ENCODE measurements around the gene BCL2.

BCL2 gene

DNA sequence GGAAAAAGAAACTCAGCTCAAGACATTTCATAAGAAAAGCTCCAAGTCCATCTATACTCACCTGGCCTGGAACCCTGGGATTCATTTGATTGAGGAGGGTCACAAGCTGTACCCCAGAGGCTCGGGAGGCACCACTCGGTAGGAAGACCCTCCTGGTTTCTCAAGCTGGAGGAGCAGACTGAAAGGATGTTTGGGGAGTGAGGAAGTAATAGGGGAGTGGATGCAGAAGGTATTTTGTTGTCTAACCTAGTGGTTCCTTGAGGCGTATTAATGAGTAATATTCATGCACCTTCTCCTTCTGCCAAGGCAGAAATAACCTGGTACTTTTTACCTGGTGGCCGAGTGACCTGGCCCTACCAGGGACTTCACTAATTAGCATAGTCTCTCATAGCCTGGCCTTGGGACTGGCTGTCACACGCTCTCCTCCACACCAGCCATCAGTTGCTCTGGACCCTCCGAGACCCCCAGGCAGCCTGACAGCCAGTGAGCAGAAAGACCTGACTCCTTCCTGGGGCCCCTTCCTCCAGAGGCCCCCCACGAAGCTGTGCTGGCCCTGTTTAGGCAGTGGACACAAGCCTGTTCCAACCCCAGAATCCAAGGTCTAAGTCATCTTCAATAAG lies 161.4 kb downstream of the BCL2 start:
- DNase-seq (ENCODE audit: low read depth, low spot score): no peak
- no CpG with 5 or more reads among the region's 7 CpGs for WGBS (ENCODE audit: insufficient coverage, insufficient read length)
- Histone ChIP-seq H3K36me3 (ENCODE audit: control insufficient read depth, insufficient read depth, low read length) (no peaks in the 10 kb centered on the region), H3K27me3 (ENCODE audit: control insufficient read depth, insufficient read depth, low read length) (no peaks in the 10 kb centered on the region), H3K9me3 (ENCODE audit: control insufficient read depth, insufficient read depth, low read length) (no peaks in the 10 kb centered on the region), H3K4me1 (ENCODE audit: control insufficient read depth, insufficient read depth, low read length) (0 out of 2 replicates have a peak, but pooled peaks cover 3% of the 10 kb centered on the region), H3K4me3 (ENCODE audit: low read length) (no peak overlapping the region), H3K27ac (ENCODE audit: low read length) (no peak overlapping the region)

DNA sequence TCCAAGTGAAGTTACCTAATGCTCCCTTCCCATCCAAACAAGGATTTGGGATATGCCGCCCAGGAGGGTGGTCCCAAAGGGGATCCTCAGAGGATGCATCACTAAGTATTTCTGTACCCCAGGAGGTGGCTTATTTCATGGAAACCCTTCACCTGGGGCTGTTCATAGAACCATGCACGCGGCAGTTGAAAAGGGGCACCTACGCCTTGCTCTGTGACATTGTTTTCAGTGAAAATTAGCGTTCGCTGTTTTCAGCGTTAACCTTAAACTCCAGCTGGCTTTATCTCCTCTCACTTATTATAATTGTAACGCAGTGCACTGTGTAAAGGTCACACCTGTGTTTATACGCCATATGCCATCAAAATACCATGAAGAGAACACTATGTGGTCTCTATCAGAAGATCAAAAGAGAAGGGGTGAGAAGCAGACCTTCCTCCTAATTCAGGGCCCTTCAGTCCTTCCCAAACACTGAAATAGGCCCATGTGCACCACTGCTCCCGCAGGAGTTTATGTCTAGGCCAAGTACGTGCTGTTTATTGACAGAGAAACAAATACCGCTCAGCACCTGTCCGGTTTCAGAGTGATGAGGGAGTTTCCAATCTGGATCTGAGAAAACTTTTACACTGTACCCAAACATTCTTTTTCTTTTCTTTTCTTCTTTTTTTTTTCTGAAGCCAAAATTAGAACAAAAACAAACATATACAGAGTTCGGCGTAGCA lies 162.1 kb downstream of the BCL2 start:
- Histone ChIP-seq H3K4me1 (ENCODE audit: control insufficient read depth, insufficient read depth, low read length) (0 out of 2 replicates have a peak, but pooled peaks cover 3% of the 10 kb centered on the region), H3K27ac (ENCODE audit: low read length) (no peak overlapping the region), H3K9me3 (ENCODE audit: control insufficient read depth, insufficient read depth, low read length) (no peaks in the 10 kb centered on the region), H3K4me3 (ENCODE audit: low read length) (no peak overlapping the region), H3K27me3 (ENCODE audit: control insufficient read depth, insufficient read depth, low read length) (no peaks in the 10 kb centered on the region), H3K36me3 (ENCODE audit: control insufficient read depth, insufficient read depth, low read length) (no peaks in the 10 kb centered on the region)
- DNase-seq (ENCODE audit: low read depth, low spot score): no peak
- WGBS (ENCODE audit: insufficient coverage, insufficient read length): no CpG with 5 or more reads among the region's 15 CpGs

DNA sequence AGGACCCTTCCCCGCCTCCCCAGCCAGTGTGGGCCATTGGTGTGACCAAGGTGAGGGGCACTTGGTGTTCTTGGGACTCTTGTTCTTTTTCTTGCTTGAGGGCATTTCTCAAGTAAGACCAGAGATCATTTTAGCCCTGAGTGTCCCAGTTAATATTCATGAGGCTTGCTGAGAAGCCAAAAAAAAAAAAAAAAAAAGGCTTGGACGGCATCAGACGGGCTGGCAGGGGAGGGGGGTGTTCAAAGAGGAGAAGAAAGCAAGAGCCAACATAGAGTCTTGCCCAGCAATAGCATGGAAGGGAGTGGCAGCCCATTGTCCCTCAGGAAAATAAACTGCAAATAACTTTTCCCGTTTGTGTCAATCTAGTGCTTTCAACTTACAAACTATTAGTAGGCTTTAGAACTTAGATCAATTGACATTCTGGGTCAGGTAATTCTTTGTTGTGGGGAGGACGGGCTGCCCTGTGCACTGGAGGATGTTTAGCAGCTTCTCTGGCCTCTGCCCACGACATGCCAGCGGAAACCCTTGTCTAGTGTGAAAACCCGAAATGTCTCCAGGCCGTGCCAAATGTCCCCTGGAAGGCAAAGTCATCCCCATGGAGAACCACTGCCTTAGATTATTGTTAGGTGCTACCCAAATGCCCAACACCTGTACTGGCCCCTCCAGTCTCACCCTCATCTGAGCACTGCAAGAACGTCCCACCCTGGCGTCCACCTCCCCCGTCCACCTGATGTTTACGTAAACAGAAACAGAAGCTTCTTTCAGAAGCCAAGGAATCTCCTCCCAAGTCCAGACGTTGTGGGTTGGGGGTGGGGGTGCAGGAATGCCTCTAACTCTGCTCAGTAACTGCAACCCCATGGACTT lies 163.4 kb downstream of the BCL2 start:
- Histone ChIP-seq H3K27ac (ENCODE audit: low read length) (no peak overlapping the region), H3K9me3 (ENCODE audit: control insufficient read depth, insufficient read depth, low read length) (no peaks in the 10 kb centered on the region), H3K27me3 (ENCODE audit: control insufficient read depth, insufficient read depth, low read length) (no peaks in the 10 kb centered on the region), H3K4me1 (ENCODE audit: control insufficient read depth, insufficient read depth, low read length) (0 out of 2 replicates have a peak, but pooled peaks cover 3% of the 10 kb centered on the region), H3K36me3 (ENCODE audit: control insufficient read depth, insufficient read depth, low read length) (no peaks in the 10 kb centered on the region), H3K4me3 (ENCODE audit: low read length) (no peak overlapping the region)
- no peak for DNase-seq (ENCODE audit: low read depth, low spot score)
- WGBS (ENCODE audit: insufficient coverage, insufficient read length): no CpG with 5 or more reads among the region's 14 CpGs

DNA sequence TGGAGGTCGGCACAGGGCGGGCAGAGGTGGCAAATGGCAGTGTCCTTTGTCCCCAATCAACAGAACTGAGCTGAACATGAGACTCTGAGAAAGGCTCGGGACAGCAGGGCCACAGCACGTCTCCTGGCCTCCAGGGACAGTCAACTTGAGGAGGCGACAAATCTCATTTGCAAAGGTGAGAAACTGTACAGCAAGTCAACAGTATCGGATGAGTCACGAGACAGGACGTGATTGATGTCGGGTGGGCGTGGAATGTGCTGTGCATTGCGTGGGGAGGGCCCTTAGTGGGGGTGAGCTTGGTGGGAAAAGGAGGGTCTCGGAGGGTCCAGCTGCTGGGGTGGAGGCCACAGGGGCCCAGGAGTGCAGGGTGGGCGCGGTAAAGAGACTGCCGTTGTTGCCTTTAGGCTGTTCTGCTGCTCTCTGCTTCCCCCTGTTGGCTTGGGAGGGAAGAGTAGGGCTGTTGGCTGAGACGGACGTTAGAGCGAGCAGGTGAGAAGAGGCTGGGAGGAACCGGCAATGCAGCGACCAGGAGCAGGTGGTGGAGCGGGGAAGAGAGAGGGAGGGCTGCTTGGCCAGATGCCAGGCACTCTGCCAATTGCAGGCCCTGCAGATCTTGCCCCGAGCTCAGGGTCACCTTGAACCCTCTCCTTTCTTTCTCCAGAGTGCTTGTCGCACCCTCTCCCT lies 164.3 kb downstream of the BCL2 start:
- no peak overlapping the region for H3K4me3 ChIP-seq (ENCODE audit: low read length)
- H3K36me3 ChIP-seq (ENCODE audit: control insufficient read depth, insufficient read depth, low read length): no peaks in the 10 kb centered on the region
- H3K9me3 ChIP-seq (ENCODE audit: control insufficient read depth, insufficient read depth, low read length): no peaks in the 10 kb centered on the region
- 0 out of 2 replicates have a peak, but pooled peaks cover 3% of the 10 kb centered on the region for H3K4me1 ChIP-seq (ENCODE audit: control insufficient read depth, insufficient read depth, low read length)
- peak; percentile 83 for DNase-seq (ENCODE audit: low read depth, low spot score)
- no peaks in the 10 kb centered on the region for H3K27me3 ChIP-seq (ENCODE audit: control insufficient read depth, insufficient read depth, low read length)
- no CpG with 5 or more reads among the region's 23 CpGs for WGBS (ENCODE audit: insufficient coverage, insufficient read length)
- no peak overlapping the region for H3K27ac ChIP-seq (ENCODE audit: low read length)

DNA sequence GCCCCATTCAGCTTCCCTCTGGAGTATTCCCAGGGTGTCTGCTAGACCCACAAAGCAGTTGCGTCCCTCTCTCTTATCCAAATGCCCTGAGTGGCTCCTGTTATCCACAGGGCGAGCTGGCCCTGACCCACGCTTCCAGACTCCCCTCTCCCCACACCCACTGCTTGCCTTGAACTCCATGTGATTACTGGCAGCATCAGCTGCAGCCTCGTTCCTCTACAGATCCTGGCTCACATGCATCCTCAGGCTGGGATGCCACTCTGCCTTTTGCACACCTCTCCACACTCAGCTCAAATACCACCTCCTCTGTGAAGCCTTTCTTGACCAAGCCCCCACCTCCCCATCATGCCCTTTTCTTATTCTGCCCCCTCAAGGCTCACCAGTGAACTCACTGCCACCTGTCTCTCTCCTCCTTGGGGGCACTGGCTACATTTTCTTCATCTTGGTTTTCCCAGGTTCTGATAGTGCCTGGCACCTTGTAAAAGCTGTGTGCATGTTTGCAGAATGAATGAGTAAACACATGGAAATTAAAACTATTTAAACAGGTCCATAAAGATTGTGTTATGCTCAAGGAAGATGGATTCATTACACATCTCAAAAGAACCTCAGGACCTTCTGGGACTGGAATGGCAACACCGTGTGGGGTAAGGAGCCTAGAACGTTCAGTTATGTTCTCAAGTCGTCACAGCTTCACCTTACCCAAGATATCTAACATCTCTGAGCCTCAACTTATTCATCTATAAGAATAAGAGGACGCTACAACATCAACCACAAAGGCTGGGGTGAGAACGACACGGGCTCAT lies 165.0 kb downstream of the BCL2 start:
- H3K27me3 ChIP-seq (ENCODE audit: control insufficient read depth, insufficient read depth, low read length): no peaks in the 10 kb centered on the region
- no peak overlapping the region for H3K4me3 ChIP-seq (ENCODE audit: low read length)
- no peak for DNase-seq (ENCODE audit: low read depth, low spot score)
- no peaks in the 10 kb centered on the region for H3K36me3 ChIP-seq (ENCODE audit: control insufficient read depth, insufficient read depth, low read length)
- no CpG with 5 or more reads among the region's 10 CpGs for WGBS (ENCODE audit: insufficient coverage, insufficient read length)
- H3K9me3 ChIP-seq (ENCODE audit: control insufficient read depth, insufficient read depth, low read length): no peaks in the 10 kb centered on the region
- H3K27ac ChIP-seq (ENCODE audit: low read length): no peak overlapping the region
- 0 out of 2 replicates have a peak, but pooled peaks cover 3% of the 10 kb centered on the region for H3K4me1 ChIP-seq (ENCODE audit: control insufficient read depth, insufficient read depth, low read length)

DNA sequence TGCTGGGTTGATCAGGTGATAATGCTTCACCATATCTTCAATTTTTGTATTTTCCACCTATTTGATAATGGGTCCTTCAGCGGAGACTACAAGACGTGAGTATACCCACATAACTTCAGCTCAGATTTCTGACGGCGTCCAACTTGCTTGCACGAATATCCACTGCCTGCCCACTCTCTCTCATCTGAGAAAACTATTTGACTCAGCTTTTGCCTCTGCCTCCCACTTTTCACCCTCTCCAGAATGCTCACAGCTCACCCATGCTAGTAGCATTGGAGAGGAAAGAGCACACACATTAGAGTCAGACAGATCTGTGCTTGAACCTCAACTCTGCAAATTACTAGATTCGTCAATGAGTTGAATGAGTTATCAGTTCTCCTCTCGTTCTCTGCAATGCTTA lies 166.8 kb downstream of the BCL2 start:
- 0 out of 2 replicates have a peak, but pooled peaks cover 3% of the 10 kb centered on the region for H3K4me1 ChIP-seq (ENCODE audit: control insufficient read depth, insufficient read depth, low read length)
- no peak overlapping the region for H3K4me3 ChIP-seq (ENCODE audit: low read length)
- no peak for DNase-seq (ENCODE audit: low read depth, low spot score)

DNA sequence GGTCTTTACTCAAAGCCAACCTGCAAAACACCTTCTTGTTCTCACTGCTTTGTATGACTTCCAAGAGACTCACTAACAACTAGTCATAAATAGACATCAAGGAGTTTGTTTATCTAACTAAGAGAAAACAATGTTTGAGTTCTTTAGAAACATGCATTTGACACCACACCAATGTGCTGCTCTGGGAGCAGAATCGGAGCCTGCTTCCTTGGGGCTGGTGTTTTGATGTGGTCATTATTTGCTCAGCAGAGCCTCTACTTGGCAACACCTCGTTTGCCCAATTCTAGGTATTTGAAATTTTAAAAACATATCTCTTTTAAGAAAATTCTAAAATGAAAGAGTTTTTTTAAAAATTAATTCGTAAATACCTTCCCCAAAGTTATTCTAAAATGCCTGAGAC lies 167.5 kb downstream of the BCL2 start:
- H3K4me3 ChIP-seq (ENCODE audit: low read length): no peak overlapping the region
- no CpG with 5 or more reads among the region's 3 CpGs for WGBS (ENCODE audit: insufficient coverage, insufficient read length)
- 0 out of 2 replicates have a peak, but pooled peaks cover 3% of the 10 kb centered on the region for H3K4me1 ChIP-seq (ENCODE audit: control insufficient read depth, insufficient read depth, low read length)
- H3K9me3 ChIP-seq (ENCODE audit: control insufficient read depth, insufficient read depth, low read length): no peaks in the 10 kb centered on the region
- H3K27me3 ChIP-seq (ENCODE audit: control insufficient read depth, insufficient read depth, low read length): no peaks in the 10 kb centered on the region
- H3K36me3 ChIP-seq (ENCODE audit: control insufficient read depth, insufficient read depth, low read length): no peaks in the 10 kb centered on the region
- H3K27ac ChIP-seq (ENCODE audit: low read length): no peak overlapping the region
- DNase-seq (ENCODE audit: low read depth, low spot score): no peak

More for the DNA sequence above, 166.8 kb downstream of the BCL2 start:
- WGBS (ENCODE audit: insufficient coverage, insufficient read length): no CpG with 5 or more reads among the region's 7 CpGs
- H3K27me3 ChIP-seq (ENCODE audit: control insufficient read depth, insufficient read depth, low read length): no peaks in the 10 kb centered on the region
- no peaks in the 10 kb centered on the region for H3K9me3 ChIP-seq (ENCODE audit: control insufficient read depth, insufficient read depth, low read length)
- no peak overlapping the region for H3K27ac ChIP-seq (ENCODE audit: low read length)
- H3K36me3 ChIP-seq (ENCODE audit: control insufficient read depth, insufficient read depth, low read length): no peaks in the 10 kb centered on the region

DNA sequence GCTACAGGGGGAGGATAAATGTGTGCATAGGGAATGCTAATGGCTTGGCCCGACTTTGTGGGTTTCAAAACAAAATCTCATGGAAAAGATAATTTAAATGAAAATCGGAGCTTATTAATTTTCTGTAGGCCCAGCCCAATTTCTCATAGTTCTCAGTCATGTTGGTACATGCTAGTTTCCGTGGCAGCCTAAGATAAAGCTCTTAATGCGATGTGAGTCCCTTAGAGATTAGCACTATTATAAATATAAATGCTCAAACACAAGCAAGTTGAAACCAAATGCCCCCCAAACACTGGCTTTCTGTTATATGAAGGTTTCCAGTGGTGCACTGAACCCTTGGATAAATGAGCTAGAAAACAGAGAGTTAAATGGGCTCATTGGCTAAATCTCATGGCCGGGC lies 168.0 kb downstream of the BCL2 start:
- no peak overlapping the region for H3K4me3 ChIP-seq (ENCODE audit: low read length)
- no peak for DNase-seq (ENCODE audit: low read depth, low spot score)
- H3K27me3 ChIP-seq (ENCODE audit: control insufficient read depth, insufficient read depth, low read length): no peaks in the 10 kb centered on the region
- 0 out of 2 replicates have a peak, but pooled peaks cover 3% of the 10 kb centered on the region for H3K4me1 ChIP-seq (ENCODE audit: control insufficient read depth, insufficient read depth, low read length)
- no peak overlapping the region for H3K27ac ChIP-seq (ENCODE audit: low read length)
- no peaks in the 10 kb centered on the region for H3K9me3 ChIP-seq (ENCODE audit: control insufficient read depth, insufficient read depth, low read length)
- WGBS (ENCODE audit: insufficient coverage, insufficient read length): no CpG with 5 or more reads among the region's 5 CpGs
- H3K36me3 ChIP-seq (ENCODE audit: control insufficient read depth, insufficient read depth, low read length): no peaks in the 10 kb centered on the region

DNA sequence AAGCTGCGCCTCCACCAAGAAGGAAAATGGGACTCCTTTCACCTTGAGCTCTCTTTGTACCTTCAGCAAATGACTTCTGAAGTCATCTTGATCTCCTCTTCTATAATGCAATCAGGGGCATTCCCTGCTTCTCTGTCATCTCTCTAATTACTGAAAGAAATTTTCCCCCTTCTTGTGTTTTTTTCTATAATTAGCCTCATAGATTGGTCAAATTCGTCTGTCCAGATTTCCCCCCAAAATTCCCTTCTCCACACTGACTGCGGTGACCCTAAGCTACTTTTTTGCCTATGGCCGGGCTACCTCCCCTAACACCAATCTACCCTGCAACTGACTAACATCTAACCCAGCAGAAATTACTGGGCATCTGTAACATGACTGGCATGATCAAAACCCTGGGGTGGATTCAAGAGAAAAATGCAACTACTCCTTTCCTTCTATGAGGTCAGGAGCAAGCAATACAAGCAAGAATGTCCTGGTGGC lies 168.6 kb downstream of the BCL2 start:
- no peak overlapping the region for H3K4me3 ChIP-seq (ENCODE audit: low read length)
- no peak overlapping the region for H3K27ac ChIP-seq (ENCODE audit: low read length)
- H3K27me3 ChIP-seq (ENCODE audit: control insufficient read depth, insufficient read depth, low read length): no peaks in the 10 kb centered on the region
- H3K36me3 ChIP-seq (ENCODE audit: control insufficient read depth, insufficient read depth, low read length): no peaks in the 10 kb centered on the region
- H3K4me1 ChIP-seq (ENCODE audit: control insufficient read depth, insufficient read depth, low read length): 0 out of 2 replicates have a peak, but pooled peaks cover 5% of the 10 kb centered on the region
- no peaks in the 10 kb centered on the region for H3K9me3 ChIP-seq (ENCODE audit: control insufficient read depth, insufficient read depth, low read length)
- no CpG with 5 or more reads among the region's 4 CpGs for WGBS (ENCODE audit: insufficient coverage, insufficient read length)
- DNase-seq (ENCODE audit: low read depth, low spot score): no peak
